ENCODE results near the gene PHLDB1.

PHLDB1 gene

GRCh38 chr11:118622376-118623268 is 15.2 kb downstream of the PHLDB1 start:
- DNase-seq (ENCODE audit: low read depth), result no peak

GRCh38 chr11:118623269-118623655 is 15.8 kb downstream of the PHLDB1 start:
- DNase-seq (ENCODE audit: low read depth), result no peak

- DNase-seq (ENCODE audit: low read depth), result no peak
Observed at GRCh38 chr11:118625036-118625690, 17.7 kb downstream of the PHLDB1 start.

GRCh38 chr11:118625976-118626375 is 18.6 kb downstream of the PHLDB1 start:
- no peak for DNase-seq (ENCODE audit: low read depth)

- DNase-seq (ENCODE audit: low read depth), result no peak
Observed at GRCh38 chr11:118627566-118627965, 20.2 kb downstream of the PHLDB1 start.

- no peak for DNase-seq (ENCODE audit: low read depth)
Observed at GRCh38 chr11:118628031-118628430, 20.6 kb downstream of the PHLDB1 start.

GRCh38 chr11:118628432-118628831 is 21.0 kb downstream of the PHLDB1 start:
- DNase-seq (ENCODE audit: low read depth), result no peak

GRCh38 chr11:118628861-118629549 is 21.6 kb downstream of the PHLDB1 start:
- no peak for DNase-seq (ENCODE audit: low read depth)

GRCh38 chr11:118629761-118630661 is 22.6 kb downstream of the PHLDB1 start:
- no peak for DNase-seq (ENCODE audit: low read depth)

GRCh38 chr11:118631142-118631909 is 23.9 kb downstream of the PHLDB1 start:
- DNase-seq (ENCODE audit: low read depth), result no peak

- DNase-seq (ENCODE audit: low read depth), result no peak
Observed at GRCh38 chr11:118632577-118633318, 25.3 kb downstream of the PHLDB1 start.

- DNase-seq (ENCODE audit: low read depth), result no peak
Observed at GRCh38 chr11:118633319-118633690, 25.9 kb downstream of the PHLDB1 start.

- no peak for DNase-seq (ENCODE audit: low read depth)
Observed at GRCh38 chr11:118633979-118634378, 26.6 kb downstream of the PHLDB1 start.

GRCh38 chr11:118634431-118635236 is 27.2 kb downstream of the PHLDB1 start:
- DNase-seq (ENCODE audit: low read depth), result no peak

- DNase-seq (ENCODE audit: low read depth), result no peak
Observed at GRCh38 chr11:118635237-118635591, 27.8 kb downstream of the PHLDB1 start.

- DNase-seq (ENCODE audit: low read depth), result no peak
Observed at GRCh38 chr11:118635642-118636041, 28.2 kb downstream of the PHLDB1 start.

GRCh38 chr11:118636569-118637290 is 29.3 kb downstream of the PHLDB1 start:
- no peak for DNase-seq (ENCODE audit: low read depth)

- DNase-seq (ENCODE audit: low read depth), result no peak
Observed at GRCh38 chr11:118638726-118639125, 31.3 kb downstream of the PHLDB1 start.

GRCh38 chr11:118639899-118640298 is 32.5 kb downstream of the PHLDB1 start:
- no peak for DNase-seq (ENCODE audit: low read depth)

Data from activated T-helper 1 cell treated with Interleukin-2 at 50 U/mL for 16 hours (primary cell).